ENCODE measurements around the gene TRIP12.
A peak's percentile ranks its signal among the peaks of the same experiment; 100 is the strongest.
"Not testable (repeated sequence)": the region's sequence is repeated elsewhere in the genome, so short reads cannot be mapped to it uniquely, and the experiment has no call there.

The TRIP12 gene

GRCh38 chr2:229838729-229839128, 83.1 kb downstream of the TRIP12 start:
- DNase-seq (ENCODE audit: low read depth) = no peak
- no peak overlapping the region for H3K4me3 ChIP-seq (ENCODE audit: control insufficient read depth, low read depth, low read length)
- no peak for TF ChIP-seq CTCF (conservative IDR thresholded peaks at IDR 0.05; ENCODE audit: control insufficient read depth, insufficient read depth, low read depth, low read length)

- H3K4me3 ChIP-seq (ENCODE audit: control insufficient read depth, low read depth, low read length) = no peak overlapping the region
- no peak for DNase-seq (ENCODE audit: low read depth)
- no peak for TF ChIP-seq CTCF (conservative IDR thresholded peaks at IDR 0.05; ENCODE audit: control insufficient read depth, insufficient read depth, low read depth, low read length)
These were observed 85.0 kb downstream of the TRIP12 start for GRCh38 chr2:229836847-229837246.

- no peak overlapping the region for H3K4me3 ChIP-seq (ENCODE audit: control insufficient read depth, low read depth, low read length)
- peak; percentile 69 for DNase-seq (ENCODE audit: low read depth)
- TF ChIP-seq CTCF (conservative IDR thresholded peaks at IDR 0.05; ENCODE audit: control insufficient read depth, insufficient read depth, low read depth, low read length) = no peak
These were observed 86.1 kb downstream of the TRIP12 start for GRCh38 chr2:229835596-229836283.

- DNase-seq (ENCODE audit: low read depth); H3K4me3 ChIP-seq (ENCODE audit: control insufficient read depth, low read depth, low read length): not testable (repeated sequence)
These were observed 87.4 kb downstream of the TRIP12 start for GRCh38 chr2:229834368-229834767.

GRCh38 chr2:229832510-229832898, 89.3 kb downstream of the TRIP12 start:
- no peak for DNase-seq (ENCODE audit: low read depth)

GRCh38 chr2:229831805-229832509, 89.9 kb downstream of the TRIP12 start:
- no peak overlapping the region for H3K4me3 ChIP-seq (ENCODE audit: control insufficient read depth, low read depth, low read length)
- DNase-seq (ENCODE audit: low read depth) = no peak
- no peak for TF ChIP-seq CTCF (conservative IDR thresholded peaks at IDR 0.05; ENCODE audit: control insufficient read depth, insufficient read depth, low read depth, low read length)

More at GRCh38 chr2:229832510-229832898, 89.3 kb downstream of the TRIP12 start:
- TF ChIP-seq CTCF (conservative IDR thresholded peaks at IDR 0.05; ENCODE audit: control insufficient read depth, insufficient read depth, low read depth, low read length) = no peak
- H3K4me3 ChIP-seq (ENCODE audit: control insufficient read depth, low read depth, low read length) = no peak overlapping the region

GRCh38 chr2:229825476-229825875, 96.3 kb downstream of the TRIP12 start:
- TF ChIP-seq CTCF (conservative IDR thresholded peaks at IDR 0.05; ENCODE audit: control insufficient read depth, insufficient read depth, low read depth, low read length) = peak; percentile 2
- no peak overlapping the region for H3K4me3 ChIP-seq (ENCODE audit: control insufficient read depth, low read depth, low read length)
- DNase-seq (ENCODE audit: low read depth) = no peak
